ENCODE results near the gene ITPRIP.

Gene ITPRIP

GRCh38 chr10:104328646-104328895, 9.7 kb downstream of the ITPRIP start:
- peak overlapping the region; percentile 26 for H3K4me3 ChIP-seq (ENCODE audit: control insufficient read depth, low read depth, low read length)
- DNase-seq (ENCODE audit: low read depth): no peak
- TF ChIP-seq, protein P1, sequence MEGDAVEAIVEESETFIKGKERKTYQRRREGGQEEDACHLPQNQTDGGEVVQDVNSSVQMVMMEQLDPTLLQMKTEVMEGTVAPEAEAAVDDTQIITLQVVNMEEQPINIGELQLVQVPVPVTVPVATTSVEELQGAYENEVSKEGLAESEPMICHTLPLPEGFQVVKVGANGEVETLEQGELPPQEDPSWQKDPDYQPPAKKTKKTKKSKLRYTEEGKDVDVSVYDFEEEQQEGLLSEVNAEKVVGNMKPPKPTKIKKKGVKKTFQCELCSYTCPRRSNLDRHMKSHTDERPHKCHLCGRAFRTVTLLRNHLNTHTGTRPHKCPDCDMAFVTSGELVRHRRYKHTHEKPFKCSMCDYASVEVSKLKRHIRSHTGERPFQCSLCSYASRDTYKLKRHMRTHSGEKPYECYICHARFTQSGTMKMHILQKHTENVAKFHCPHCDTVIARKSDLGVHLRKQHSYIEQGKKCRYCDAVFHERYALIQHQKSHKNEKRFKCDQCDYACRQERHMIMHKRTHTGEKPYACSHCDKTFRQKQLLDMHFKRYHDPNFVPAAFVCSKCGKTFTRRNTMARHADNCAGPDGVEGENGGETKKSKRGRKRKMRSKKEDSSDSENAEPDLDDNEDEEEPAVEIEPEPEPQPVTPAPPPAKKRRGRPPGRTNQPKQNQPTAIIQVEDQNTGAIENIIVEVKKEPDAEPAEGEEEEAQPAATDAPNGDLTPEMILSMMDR (IDR thresholded peaks at IDR 0.05; ENCODE audit: control insufficient read depth, insufficient read depth, low read depth, low read length, missing control alignments): no peak

GRCh38 chr10:104327745-104328645, 10.3 kb downstream of the ITPRIP start:
- TF ChIP-seq, protein P1 (IDR thresholded peaks at IDR 0.05; ENCODE audit: control insufficient read depth, insufficient read depth, low read depth, low read length, missing control alignments): peak; percentile 34
- H3K4me3 ChIP-seq (ENCODE audit: control insufficient read depth, low read depth, low read length): peak overlapping the region; percentile 26
- peak; percentile 51 for DNase-seq (ENCODE audit: low read depth)

- no peak for DNase-seq (ENCODE audit: low read depth)
- no peak overlapping the region for H3K4me3 ChIP-seq (ENCODE audit: control insufficient read depth, low read depth, low read length)
- TF ChIP-seq, protein P1 (IDR thresholded peaks at IDR 0.05; ENCODE audit: control insufficient read depth, insufficient read depth, low read depth, low read length, missing control alignments): no peak
These were observed 11.2 kb downstream of the ITPRIP start for GRCh38 chr10:104326991-104327610.

DNA sequence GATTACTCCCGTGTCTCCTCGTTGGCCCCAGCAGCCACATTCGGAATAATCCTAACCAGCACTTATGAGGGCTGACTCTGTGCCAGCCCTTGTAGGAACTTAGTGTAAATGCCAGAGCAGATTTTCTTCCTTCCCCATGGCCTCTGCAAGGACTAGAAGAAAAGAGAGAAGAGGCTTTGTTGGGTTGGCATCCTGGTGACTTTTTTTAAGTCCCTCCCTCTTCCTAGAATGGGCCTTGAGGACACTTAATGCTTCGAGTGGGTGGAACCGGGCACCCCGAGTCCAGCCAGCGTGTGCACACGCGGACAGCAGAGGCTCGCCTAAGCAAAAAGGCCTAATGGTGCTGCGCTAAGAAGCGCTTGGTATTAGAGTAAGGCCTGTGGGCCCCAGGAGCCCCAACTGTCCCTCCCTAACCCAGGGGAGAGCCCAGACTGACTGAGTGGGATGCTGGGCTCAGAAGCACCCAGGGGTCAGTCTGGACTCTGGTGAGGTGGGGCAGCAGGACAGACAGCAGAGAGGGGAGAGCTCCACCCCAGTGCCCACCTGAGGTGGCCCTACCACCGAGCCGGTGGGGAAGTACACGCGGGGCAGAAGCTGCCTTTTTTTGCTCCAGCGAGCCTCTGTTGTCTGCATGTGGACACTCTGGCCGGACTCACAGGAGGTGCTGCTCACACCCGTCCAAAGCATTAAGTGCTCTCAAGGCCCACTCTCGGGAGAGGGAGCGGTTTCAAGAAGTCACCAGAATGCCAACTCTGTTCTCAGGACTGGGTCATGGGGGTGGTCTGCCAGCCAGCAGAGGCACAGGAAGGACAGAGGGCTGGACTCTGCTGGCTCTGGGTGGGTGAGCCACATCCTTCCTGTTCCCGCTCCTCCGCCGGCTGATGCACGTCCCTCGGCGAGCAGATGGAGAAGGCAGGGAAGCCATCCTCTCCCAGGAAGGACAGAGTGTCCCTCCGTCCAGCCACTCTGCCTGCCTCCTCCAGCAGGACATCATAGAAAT, 12.5 kb downstream of the ITPRIP start:
- TF ChIP-seq, protein P1 (IDR thresholded peaks at IDR 0.05; ENCODE audit: control insufficient read depth, insufficient read depth, low read depth, low read length, missing control alignments): no peak
- no peak overlapping the region for H3K4me3 ChIP-seq (ENCODE audit: control insufficient read depth, low read depth, low read length)
- DNase-seq (ENCODE audit: low read depth): no peak

DNA sequence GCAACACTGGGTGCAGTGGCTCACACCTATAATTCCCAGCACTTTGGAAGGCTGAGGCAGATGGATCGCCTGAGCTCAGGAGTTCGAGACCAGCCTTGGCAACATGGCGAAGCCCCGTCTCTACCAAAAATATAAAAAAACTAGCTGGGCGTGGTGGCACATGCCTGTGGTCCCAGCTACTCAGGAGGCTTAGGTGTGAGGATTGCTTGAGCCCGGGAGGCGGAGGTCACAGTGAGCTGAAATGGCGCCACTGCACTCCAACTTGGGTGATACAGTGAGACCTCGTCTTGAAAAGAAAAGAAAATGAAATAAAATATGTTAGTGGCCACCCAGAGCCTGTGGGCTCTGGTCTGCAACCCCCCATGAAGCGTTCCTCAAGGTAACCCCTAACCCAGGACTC, 13.3 kb downstream of the ITPRIP start:
- no peak for DNase-seq (ENCODE audit: low read depth)
- H3K4me3 ChIP-seq (ENCODE audit: control insufficient read depth, low read depth, low read length): no peak overlapping the region
- TF ChIP-seq, protein P1 (IDR thresholded peaks at IDR 0.05; ENCODE audit: control insufficient read depth, insufficient read depth, low read depth, low read length, missing control alignments): no peak

GRCh38 chr10:104324221-104324686, 14.0 kb downstream of the ITPRIP start:
- no peak for DNase-seq (ENCODE audit: low read depth)
- TF ChIP-seq, protein P1 (IDR thresholded peaks at IDR 0.05; ENCODE audit: control insufficient read depth, insufficient read depth, low read depth, low read length, missing control alignments): no peak
- no peak overlapping the region for H3K4me3 ChIP-seq (ENCODE audit: control insufficient read depth, low read depth, low read length)
